HUES48 (cell line): ENCODE data around the gene HOXA7.

Experiments used
- H3K27ac ChIP-seq: one replicate; pipeline ENCODE4 v1.7.0; 2013; ENCODE audit warnings: low read depth, low read length, inconsistent platforms
- H3K27me3 ChIP-seq: 2 replicates; pipeline ENCODE4 v1.6.1; 2013; ENCODE audit warnings: mild to moderate bottlenecking, low read length; ENCODE audit not compliant: control insufficient read depth, insufficient read depth
- H3K36me3 ChIP-seq: 2 replicates; pipeline ENCODE4 v1.6.1; 2013; ENCODE audit warnings: low read length; ENCODE audit not compliant: control insufficient read depth, insufficient read depth
- H3K4me1 ChIP-seq: 2 replicates; pipeline ENCODE4 v1.6.1; 2013; ENCODE audit warnings: mild to moderate bottlenecking, low read length; ENCODE audit not compliant: control insufficient read depth, insufficient read depth
- H3K4me3 ChIP-seq: 2 replicates; pipeline ENCODE4 v1.5.1; 2013; ENCODE audit warnings: mild to moderate bottlenecking, low read depth, low read length
- H3K9ac ChIP-seq: 2 replicates; pipeline ENCODE4 v1.6.1; 2013; ENCODE audit warnings: mild to moderate bottlenecking, low read depth, low read length, moderate library complexity
- H3K9me3 ChIP-seq: 2 replicates; pipeline ENCODE4 v1.6.1; 2013; ENCODE audit warnings: low read length; ENCODE audit not compliant: control insufficient read depth, insufficient read depth

The HOXA7 gene

GRCh38 chr7:27173511-27173955 lies 17.1 kb upstream of the HOXA7 start:
- Histone ChIP-seq H3K27ac (no peak overlapping the region), H3K36me3 (no peaks in the 10 kb centered on the region), H3K27me3 (peaks cover 100% of the 10 kb centered on the region), H3K4me1 (no peaks in the 10 kb centered on the region), H3K9ac (no peak overlapping the region), H3K9me3 (no peaks in the 10 kb centered on the region), H3K4me3 (no peak overlapping the region)

GRCh38 chr7:27172823-27173510 lies 16.5 kb upstream of the HOXA7 start:
- Histone ChIP-seq H3K36me3 (no peaks in the 10 kb centered on the region), H3K4me3 (no peak overlapping the region), H3K27ac (no peak overlapping the region), H3K9me3 (no peaks in the 10 kb centered on the region), H3K4me1 (no peaks in the 10 kb centered on the region), H3K27me3 (peaks cover 100% of the 10 kb centered on the region), H3K9ac (no peak overlapping the region)

GRCh38 chr7:27172315-27172774 lies 15.9 kb upstream of the HOXA7 start:
- Histone ChIP-seq H3K27ac (no peak overlapping the region), H3K4me3 (no peak overlapping the region), H3K27me3 (peaks cover 100% of the 10 kb centered on the region), H3K9me3 (no peaks in the 10 kb centered on the region), H3K36me3 (no peaks in the 10 kb centered on the region), H3K9ac (no peak overlapping the region), H3K4me1 (no peaks in the 10 kb centered on the region)

GRCh38 chr7:27171637-27172314 lies 15.3 kb upstream of the HOXA7 start:
- H3K27ac ChIP-seq: no peak overlapping the region
- peaks cover 100% of the 10 kb centered on the region for H3K27me3 ChIP-seq
- no peak overlapping the region for H3K4me3 ChIP-seq
- H3K9ac ChIP-seq: no peak overlapping the region
- no peaks in the 10 kb centered on the region for H3K9me3 ChIP-seq
- no peaks in the 10 kb centered on the region for H3K4me1 ChIP-seq
- H3K36me3 ChIP-seq: no peaks in the 10 kb centered on the region

- Histone ChIP-seq H3K4me3 (no peak overlapping the region), H3K27me3 (peaks cover 100% of the 10 kb centered on the region), H3K27ac (no peak overlapping the region)
These were observed 14.8 kb upstream of the HOXA7 start for GRCh38 chr7:27171325-27171636.

GRCh38 chr7:27170426-27171324 lies 14.2 kb upstream of the HOXA7 start:
- Histone ChIP-seq H3K27ac (no peak overlapping the region), H3K27me3 (peaks cover 100% of the 10 kb centered on the region), H3K4me3 (no peak overlapping the region), H3K4me1 (no peaks in the 10 kb centered on the region), H3K9ac (no peak overlapping the region), H3K36me3 (no peaks in the 10 kb centered on the region), H3K9me3 (no peaks in the 10 kb centered on the region)

More at GRCh38 chr7:27171325-27171636, 14.8 kb upstream of the HOXA7 start:
- H3K9me3 ChIP-seq: no peaks in the 10 kb centered on the region
- H3K9ac ChIP-seq: no peak overlapping the region
- H3K36me3 ChIP-seq: no peaks in the 10 kb centered on the region
- no peaks in the 10 kb centered on the region for H3K4me1 ChIP-seq

- Histone ChIP-seq H3K4me1 (no peaks in the 10 kb centered on the region), H3K27me3 (peaks cover 100% of the 10 kb centered on the region), H3K9ac (no peak overlapping the region)
These were observed 13.4 kb upstream of the HOXA7 start for GRCh38 chr7:27169658-27170425.

GRCh38 chr7:27168265-27168947 lies 11.9 kb upstream of the HOXA7 start:
- Histone ChIP-seq H3K4me3 (no peak overlapping the region), H3K27me3 (peaks cover 100% of the 10 kb centered on the region), H3K27ac (no peak overlapping the region)

More at GRCh38 chr7:27169658-27170425, 13.4 kb upstream of the HOXA7 start:
- H3K27ac ChIP-seq: no peak overlapping the region
- H3K36me3 ChIP-seq: no peaks in the 10 kb centered on the region
- no peak overlapping the region for H3K4me3 ChIP-seq
- no peaks in the 10 kb centered on the region for H3K9me3 ChIP-seq

GRCh38 chr7:27167916-27168264 lies 11.4 kb upstream of the HOXA7 start:
- H3K27me3 ChIP-seq: peaks cover 100% of the 10 kb centered on the region

More at GRCh38 chr7:27168265-27168947, 11.9 kb upstream of the HOXA7 start:
- no peak overlapping the region for H3K9ac ChIP-seq
- no peaks in the 10 kb centered on the region for H3K4me1 ChIP-seq
- no peaks in the 10 kb centered on the region for H3K9me3 ChIP-seq
- H3K36me3 ChIP-seq: no peaks in the 10 kb centered on the region

More at GRCh38 chr7:27167916-27168264, 11.4 kb upstream of the HOXA7 start:
- Histone ChIP-seq H3K27ac (no peak overlapping the region), H3K9ac (no peak overlapping the region), H3K36me3 (no peaks in the 10 kb centered on the region), H3K4me3 (no peak overlapping the region), H3K9me3 (no peaks in the 10 kb centered on the region), H3K4me1 (no peaks in the 10 kb centered on the region)
